ENCODE measurements around the gene SHF. TPM values are rescaled to one million over a fixed set of nuclear protein-coding genes. Genes with fewer than 3 reads are reported as not detected.
"Not testable (repeated sequence)": the region's sequence is repeated elsewhere in the genome, so short reads cannot be mapped to it uniquely, and the experiment has no call there.

The SHF gene, protein sequence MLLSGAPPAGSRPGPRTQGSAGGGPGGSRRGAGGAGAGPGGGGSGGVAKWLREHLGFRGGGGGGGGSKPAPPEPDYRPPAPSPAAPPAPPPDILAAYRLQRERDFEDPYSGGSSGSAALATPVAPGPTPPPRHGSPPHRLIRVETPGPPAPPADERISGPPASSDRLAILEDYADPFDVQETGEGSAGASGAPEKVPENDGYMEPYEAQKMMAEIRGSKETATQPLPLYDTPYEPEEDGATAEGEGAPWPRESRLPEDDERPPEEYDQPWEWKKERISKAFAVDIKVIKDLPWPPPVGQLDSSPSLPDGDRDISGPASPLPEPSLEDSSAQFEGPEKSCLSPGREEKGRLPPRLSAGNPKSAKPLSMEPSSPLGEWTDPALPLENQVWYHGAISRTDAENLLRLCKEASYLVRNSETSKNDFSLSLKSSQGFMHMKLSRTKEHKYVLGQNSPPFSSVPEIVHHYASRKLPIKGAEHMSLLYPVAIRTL
- total RNA-seq = 3.3 TPM
- long read RNA-seq, partial matches to known transcripts = 1 of 11 reads
- long read RNA-seq, other reads (novel, unspliced or antisense) = 6 of 11 reads

DNA sequence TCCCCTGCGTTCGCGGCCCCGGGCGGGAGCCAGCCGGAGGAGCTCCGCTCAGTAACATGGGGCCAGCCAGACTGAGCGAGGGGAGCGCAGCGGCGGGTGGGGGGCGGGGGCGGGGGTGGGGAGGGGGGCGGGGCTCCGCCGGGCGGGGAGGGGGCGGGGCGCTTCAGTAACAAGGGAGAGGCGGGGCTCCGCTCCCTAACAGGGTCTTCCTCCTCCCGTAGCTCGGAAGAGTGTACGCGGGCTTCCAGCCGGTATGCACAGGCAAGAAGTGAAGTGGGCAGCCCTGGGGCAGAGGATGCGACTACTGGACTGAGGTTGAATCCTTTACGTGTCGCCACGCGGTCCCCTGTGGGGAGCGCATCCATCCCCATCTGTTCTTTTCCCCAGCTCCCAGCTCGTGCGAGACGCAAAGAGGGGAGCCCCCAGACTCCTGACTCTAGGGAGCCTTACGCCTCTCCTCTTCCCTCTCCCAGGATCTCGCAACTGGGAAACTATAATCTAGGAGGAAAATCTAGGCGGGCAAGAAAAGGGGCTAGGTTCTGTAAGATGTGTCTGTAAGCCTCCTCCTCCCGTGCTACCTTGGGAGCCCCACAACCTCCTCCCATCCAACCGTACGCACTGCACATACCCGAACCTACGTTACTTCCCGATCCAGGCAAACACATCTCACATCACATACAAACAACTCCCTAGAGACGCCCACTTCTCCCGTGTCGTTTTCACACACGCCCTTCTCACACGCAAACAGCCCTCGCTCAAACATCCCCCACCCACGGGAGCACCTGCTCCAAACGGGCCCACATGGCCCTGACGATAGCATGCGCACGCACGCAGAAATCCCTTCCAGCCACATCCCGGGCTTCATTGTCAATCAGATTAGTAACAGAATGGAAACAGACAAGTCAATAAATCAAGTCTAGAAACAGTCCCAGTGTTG, at the start of gene SHF:
Gene SHF, minus strand, starts transcription at position 73 of the 937 bp plus-strand sequence. Its CDS starts 15 bp downstream, at position 58.
- peak; percentile 79 for DNase-seq
- intact Hi-C loops (cut with DNase I) = no loop called here
- ATAC-seq (ENCODE audit: poor library complexity) = peak; percentile 77

DNA sequence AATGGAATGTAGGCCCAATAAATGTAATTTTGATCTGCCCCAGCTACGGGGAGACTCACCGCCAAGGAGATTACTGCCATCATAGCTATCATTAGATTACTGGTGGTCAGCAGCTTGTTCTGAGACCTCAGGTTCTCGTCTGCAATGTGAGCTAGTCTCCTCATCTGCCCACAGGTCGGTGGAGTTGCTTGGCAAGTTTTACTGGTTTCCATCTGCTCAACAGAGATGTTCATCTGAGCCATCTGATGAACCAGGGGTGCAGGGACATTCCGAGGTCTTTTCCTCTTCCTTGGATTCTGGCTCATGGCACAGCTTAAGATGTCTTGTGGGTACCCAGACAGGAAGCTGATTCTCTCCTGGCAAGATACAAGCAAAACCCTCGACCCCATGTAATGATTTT, 49.0 kb upstream of the SHF start:
- DNase-seq; intact Hi-C loops (cut with DNase I); ATAC-seq (ENCODE audit: poor library complexity): not testable (repeated sequence)

DNA sequence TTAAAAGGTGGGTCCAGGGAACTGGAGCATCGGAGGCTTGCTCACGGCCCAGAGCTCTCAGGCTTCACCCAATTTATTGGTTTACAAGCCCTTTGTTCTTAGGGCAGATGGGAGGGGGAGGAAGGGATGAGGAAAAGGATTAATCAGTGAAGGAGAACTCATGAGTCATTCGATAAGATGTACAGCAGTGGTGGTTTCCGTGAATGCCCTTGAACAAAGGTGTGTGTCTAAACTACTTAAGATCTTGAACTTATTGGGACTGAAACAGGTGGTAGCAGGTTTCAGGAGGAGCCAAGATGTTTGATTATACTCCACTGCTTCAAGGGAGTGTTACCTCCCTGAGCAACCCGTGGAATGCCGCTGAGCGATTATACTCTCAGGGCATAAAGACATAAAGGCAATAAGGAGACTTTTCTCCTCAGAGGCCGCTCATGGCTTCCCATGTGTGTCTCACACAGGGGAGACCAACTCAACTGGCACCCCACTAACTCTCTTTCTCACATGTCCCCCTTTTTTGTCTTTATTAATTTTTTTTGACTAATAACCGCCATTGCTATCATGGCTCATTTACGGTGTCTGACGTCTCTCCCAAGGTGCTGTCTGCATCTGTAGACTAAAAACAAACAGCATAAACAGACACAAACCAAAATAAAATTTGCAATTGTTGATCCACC, 46.9 kb upstream of the SHF start:
- ATAC-seq (ENCODE audit: poor library complexity) (no peak), DNase-seq (no peak)
- intact Hi-C loops (cut with DNase I) = no loop called here

DNA sequence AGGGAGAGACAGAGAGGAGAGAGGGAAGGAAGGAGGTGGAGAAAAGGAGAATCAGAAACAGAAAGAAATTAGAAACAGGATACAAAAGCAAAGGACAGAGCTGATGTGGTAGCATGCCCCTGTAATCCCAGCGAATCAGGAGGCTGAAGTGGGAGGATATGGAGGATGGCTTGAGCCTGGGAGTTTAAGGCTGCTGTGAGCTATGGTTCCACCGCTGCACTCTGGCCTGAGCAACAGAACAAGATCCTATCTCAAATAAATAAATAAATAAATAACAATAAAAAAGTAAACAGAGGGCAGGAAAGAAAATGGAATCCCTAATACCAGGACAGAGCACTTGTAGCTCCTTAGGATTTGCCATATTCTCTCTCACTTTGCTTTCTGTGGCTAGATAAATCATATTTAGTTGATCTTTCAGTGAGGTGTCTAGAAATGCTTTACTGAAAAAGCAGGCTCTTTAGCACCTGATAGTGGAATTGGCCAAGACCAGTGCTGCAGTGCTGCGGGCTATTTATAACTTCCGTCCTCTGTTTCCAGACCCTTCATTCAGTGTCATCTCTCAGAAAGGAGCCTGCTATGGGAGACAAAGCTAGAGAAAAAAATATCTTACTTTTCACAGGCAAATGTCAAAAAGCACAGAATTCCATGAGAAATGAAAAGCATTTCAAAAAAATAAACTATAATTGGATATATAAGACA, 44.2 kb upstream of the SHF start:
- DNase-seq (no peak), ATAC-seq (ENCODE audit: poor library complexity) (peak; percentile 88)
- intact Hi-C loops (cut with DNase I) = no loop called here

DNA sequence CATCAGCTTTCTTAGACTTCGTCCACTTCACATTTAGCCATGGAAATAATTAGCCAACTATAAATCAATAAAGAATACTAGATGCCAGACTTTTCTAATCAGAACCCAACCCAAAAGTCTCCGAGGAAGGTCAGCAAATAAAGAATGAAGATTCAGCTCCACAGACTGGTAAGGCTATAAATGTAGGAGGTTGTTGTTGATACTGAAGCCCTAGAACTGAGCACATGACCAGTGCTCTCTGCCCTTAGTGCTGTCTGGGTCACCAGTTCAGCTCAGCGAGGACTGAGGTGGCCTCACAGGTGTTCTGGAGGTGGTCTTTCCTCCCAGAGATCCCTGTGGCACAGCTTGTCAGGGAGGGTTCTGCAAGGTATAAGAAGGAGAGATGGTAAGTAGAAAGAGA, 43.4 kb upstream of the SHF start:
- intact Hi-C loops (cut with DNase I) = no loop called here
- no peak for ATAC-seq (ENCODE audit: poor library complexity)
- no peak for DNase-seq

DNA sequence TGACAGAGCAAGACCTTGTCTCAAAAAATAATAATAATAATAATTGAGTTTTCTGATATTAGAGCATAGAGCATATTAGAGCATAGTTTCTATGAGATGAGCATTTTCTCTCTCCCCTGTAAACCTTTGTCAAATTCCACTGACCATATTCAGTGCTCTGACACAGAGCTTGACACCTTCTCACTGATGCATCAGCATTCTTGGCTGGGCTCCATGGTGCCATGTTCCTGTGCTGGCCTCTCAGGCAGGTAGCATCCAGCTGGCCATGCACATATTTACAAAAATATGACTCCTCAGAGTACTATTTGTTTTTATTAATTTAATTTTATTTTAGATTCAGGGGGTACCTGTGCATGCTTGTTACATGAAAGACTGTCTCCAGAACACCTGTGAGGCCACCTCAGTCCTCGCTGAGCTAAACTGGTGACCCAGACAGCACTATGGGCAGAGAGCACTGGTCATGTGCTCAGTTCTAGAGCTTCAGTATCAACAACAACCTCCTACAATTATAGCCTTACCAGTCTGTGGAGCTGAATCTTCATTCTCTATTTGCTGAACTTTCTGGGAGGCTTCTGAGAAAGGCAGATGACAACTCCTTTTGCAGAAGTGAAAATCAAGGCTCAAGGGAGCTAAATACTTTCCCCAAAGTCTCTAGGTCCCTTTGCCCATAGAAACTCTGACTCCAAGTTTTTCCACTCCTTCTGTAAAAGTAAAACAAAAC, 42.6 kb upstream of the SHF start:
- DNase-seq = no peak
- ATAC-seq (ENCODE audit: poor library complexity) = no peak
- intact Hi-C loops (cut with DNase I) = no loop called here

DNA sequence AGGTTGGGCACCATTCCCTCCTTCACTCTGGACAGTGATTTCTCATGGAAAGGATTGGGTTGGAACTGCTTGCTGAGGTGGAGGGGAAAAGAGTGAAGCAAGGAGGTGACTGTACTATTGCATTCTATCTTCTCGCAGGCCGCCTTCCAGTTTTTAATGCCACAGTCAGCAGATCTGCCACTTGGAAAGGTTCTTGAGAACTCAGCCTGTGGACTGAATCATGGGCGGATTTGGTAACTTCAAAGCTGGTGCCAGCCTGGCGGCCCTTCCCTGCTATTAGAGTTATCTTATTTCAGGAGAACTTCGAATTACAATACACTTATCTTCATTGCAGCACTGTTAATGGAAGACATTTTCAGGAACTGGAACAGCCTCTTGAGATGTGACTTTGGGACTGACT, 41.2 kb upstream of the SHF start:
- DNase-seq (no peak), ATAC-seq (ENCODE audit: poor library complexity) (no peak)
- intact Hi-C loops (cut with DNase I) = no loop called here

DNA sequence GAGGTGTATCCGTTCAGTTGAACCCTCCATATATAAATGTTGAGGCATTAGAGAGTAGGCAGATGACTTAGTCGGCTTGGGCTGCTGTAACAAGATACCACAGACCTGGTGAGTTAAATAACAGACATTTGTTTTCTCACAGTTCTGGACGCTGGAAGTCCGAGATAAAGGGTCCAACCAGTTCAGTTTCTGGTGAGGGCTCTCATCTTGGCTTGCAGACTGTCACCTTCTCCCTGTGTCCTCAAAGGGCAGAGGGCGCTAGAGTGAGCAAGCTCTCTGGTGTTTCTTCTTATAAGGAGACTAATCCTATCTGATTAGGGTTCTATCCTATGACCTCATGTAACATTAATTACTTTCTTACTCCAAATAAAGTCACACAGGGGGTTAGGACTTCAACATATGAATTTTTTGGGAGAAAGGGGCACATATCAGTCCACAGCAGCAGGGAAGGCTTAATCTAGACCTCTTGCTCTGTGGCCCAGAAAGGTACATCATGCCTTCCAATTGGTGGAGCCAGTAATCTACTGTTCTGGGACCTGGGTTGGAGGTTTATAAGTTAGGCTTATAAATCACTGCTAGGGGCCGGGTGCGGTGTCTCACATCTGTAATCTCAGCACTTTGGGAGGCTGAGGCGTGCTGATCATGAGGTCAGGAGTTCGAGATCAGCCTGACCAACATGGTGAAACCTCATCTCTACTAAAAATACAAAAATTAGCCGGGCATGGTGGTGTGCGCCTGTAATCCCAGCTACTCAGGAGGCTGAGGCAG, 37.9 kb upstream of the SHF start:
- intact Hi-C loops (cut with DNase I) = no loop called here
- DNase-seq (no peak), ATAC-seq (ENCODE audit: poor library complexity) (no peak)

DNA sequence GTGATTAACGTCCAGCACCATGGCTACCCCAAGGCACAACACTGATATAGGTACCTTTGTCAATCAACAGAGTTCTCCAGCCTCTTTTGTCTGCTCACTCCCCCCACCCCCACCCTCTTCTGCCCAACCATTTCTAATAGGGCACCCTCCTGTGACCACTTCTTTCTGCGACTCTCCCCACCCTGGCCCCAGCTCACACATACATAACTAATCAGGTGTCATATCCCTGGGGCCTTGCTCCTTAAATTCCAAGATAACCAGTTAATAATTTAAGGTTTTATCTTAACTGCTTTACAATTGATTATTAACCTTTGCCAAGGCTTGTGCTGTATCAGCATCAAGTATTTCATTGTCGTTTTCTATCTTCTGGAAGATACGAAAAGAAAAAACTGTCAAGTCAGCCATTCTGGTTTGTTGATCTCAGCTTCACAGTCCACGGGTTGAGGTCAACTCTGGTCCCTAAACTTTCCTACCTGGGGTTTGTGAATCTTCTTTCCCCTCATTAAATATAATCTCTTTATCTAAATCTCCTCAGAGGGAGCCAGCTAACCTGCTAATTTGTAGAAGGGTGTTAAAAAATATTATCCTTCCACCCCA, 37.0 kb upstream of the SHF start:
- DNase-seq (no peak), ATAC-seq (ENCODE audit: poor library complexity) (no peak)
- intact Hi-C loops (cut with DNase I) = no loop called here

DNA sequence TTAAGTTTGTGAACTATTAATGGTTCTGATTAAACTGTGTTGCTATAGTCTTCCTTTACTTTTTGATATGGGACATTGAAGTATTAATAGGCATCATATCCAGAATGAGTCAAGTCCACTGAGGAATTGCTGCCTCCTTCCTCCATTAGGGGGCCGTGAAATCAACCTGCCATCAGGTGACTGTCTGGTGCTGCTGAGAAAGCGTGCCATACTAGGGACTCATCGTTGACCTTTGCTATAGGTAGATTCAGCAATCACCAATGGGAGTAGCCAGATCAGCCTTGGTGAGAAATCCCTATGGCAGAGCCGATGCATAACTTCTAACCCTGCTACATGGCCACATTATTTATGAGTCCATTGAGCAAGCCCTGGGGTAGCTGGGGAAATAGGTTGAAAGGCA, 34.2 kb upstream of the SHF start:
- ATAC-seq (ENCODE audit: poor library complexity) (no peak), DNase-seq (no peak)
- intact Hi-C loops (cut with DNase I) = no loop called here

DNA sequence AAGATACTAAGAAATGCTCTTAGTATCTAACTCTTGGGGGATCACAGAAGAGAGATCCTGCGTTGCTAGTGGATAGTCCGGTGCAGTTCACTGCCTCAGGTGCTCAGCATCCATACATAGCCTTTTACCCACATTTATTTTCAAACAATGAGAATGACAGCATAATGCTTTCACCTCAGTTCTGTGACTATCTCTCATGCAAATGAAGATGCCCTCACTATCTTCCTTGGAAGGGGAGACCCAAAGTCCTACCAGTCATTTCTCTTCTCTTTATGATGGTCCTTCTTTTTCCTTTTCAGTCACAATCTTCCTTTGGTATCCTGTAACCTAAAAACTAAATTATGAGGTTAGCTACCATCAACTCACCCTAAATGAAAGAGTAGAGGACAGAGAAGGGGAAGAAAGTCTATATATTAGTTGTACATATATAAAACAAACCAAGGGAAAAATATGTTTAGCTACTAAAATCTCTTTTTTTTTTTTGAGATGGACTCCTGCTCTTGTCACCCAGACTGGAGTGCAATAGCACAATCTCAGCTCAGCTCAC, 33.4 kb upstream of the SHF start:
- intact Hi-C loops (cut with DNase I) = no loop called here
- DNase-seq (no peak), ATAC-seq (ENCODE audit: poor library complexity) (no peak)

DNA sequence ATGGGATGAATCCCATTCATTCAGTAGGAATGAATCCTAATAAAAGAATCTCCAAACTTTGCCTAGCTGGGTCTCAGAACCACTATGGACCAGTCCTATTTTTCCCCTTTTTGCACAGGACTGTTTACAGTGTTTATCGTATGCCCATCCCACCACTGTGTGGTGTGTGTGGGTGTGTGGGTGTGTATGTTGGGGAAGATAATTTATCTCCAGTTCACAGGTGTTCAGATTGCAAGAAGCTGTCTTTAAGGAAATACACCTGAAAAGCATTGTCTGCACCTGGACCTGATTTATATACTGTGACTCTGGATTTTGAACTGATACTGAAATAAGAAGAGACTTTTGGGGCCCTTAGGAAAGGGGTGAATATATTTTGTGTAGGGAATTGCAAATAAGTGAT, 24.7 kb upstream of the SHF start:
- intact Hi-C loops (cut with DNase I) = no loop called here
- ATAC-seq (ENCODE audit: poor library complexity) (no peak), DNase-seq (no peak)

DNA sequence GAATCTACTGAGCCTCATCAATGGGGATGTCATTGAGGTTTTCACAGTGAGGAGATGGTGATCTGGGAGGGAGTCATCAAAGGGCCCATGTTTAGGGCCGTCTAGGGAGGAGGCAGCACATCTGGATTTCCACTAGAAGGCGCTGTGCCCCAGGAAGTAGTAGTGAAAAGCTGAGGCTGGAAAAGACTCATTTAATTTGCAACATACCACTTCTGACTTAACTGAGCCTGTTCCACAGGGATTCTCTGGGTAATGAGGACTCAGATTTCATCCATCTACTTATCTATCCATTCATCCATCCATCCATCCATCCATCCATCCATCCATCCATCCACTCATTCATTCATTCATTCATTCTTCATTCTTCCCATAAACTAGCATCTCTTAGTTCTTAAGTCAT, 17.4 kb upstream of the SHF start:
- DNase-seq = no peak
- intact Hi-C loops (cut with DNase I) = no loop called here
- ATAC-seq (ENCODE audit: poor library complexity) = no peak

DNA sequence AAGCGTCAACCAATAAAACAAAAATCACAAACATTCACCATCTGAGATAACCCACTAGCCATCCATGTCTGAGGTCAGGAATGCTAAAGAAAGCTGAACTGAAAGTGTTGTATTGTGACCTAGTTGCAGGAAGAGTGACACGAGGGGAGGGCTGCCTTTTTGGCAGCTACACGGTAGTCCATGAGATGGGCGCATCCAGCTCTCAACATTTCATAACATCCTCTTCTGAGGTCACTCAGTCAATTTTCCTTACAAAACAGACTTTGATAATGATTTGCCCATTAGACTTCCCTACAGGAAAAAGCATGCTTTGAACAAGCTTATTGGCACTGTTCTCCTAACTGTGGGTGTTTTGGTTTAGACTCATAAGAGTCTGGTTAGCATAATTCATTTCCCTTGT, 15.4 kb upstream of the SHF start:
- intact Hi-C loops (cut with DNase I) = loop anchor here (5.0 kb wide), 1 partner anchor 199 kb away; a partner anchor contains a TSS
- ATAC-seq (ENCODE audit: poor library complexity) (no peak), DNase-seq (no peak)

DNA sequence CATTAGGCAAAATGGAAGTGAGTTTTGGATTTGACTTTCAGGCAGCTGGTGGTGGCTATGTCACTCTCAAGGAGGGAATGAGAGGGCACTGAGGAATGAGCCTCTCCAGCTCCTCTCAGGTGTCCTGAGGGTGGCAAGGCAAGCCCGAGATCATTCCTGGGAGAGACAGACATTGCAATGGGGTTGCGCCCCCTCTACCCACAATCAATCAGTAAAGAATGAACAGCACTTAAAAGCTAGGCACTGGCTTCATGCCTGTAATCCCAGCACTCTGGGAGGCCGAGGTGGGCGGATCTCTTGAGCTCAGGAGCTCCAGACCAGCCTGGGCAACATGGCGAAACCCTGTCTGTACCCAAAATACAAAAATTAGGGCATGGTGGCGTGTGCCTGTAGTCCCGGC, 14.1 kb upstream of the SHF start:
- ATAC-seq (ENCODE audit: poor library complexity) (no peak), DNase-seq (no peak)
- intact Hi-C loops (cut with DNase I) = loop anchor here (2.0 to 5.0 kb wide), 2 partner anchors 77 to 200 kb away; a partner anchor contains a TSS

DNA sequence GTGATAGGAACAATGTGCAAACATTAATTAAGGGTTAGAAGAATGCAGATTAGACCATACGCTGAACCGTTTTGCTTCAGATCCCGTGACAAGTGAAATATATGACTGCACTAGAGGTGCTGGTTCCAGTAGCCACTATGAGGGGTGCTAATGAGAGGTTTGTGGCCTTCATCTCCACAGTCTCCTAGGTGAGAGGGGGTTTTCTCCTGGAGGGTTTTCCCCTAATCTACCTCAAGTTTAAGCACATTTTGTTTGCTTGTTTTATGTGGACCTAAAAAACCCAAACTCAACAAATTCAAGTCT, 13.7 kb upstream of the SHF start:
- intact Hi-C loops (cut with DNase I) = loop anchor here (2.0 to 5.0 kb wide), 2 partner anchors 77 to 201 kb away; a partner anchor contains a TSS
- no peak for ATAC-seq (ENCODE audit: poor library complexity)
- DNase-seq = no peak
